Measurements from ENCODE around the gene FAM25G. TPM values are rescaled to one million over a fixed set of nuclear protein-coding genes. Genes with fewer than 3 reads are reported as not detected.
"Not testable (repeated sequence)": the region's sequence is repeated elsewhere in the genome, so short reads cannot be mapped to it uniquely, and the experiment has no call there.

The FAM25G gene
- total RNA-seq, 5 donors from 2014 or later (not counting 1 experiment from before 2014, with no cell fraction given), result not detected

- Mint-ChIP-seq H3K27me3 (peaks cover 4 to 14% of the 10 kb centered on the region in 2 donors), H3K4me3 (no peak overlapping the region), H3K36me3 (no peaks in the 10 kb centered on the region), H3K9me3 (no peaks in the 10 kb centered on the region), H3K4me1 (peaks cover 0 to 4% (median 0%) of the 10 kb centered on the region in 3 donors), H3K27ac (no peak overlapping the region)
- ChIA-PET POLR2A (no interaction called here), CTCF (no interaction called here)
- no peaks in the 10 kb centered on the region for H3K9me3 ChIP-seq
- H3K27ac ChIP-seq (ENCODE audit: low read length), result no peak overlapping the region
- peaks cover 0 to 27% of the 10 kb centered on the region in 2 experiments for H3K27me3 ChIP-seq (replicated peaks in 1 of 2; ENCODE audit: control insufficient read depth in 2 of 2, extremely low read depth in 1 of 2, insufficient read depth in 2 of 2, low read length in 1 of 2)
- H3K4me1 ChIP-seq (ENCODE audit: control insufficient read depth in 1 of 2, extremely low read depth in 1 of 2, insufficient read depth in 2 of 2, low read length in 2 of 2), result no peaks in the 10 kb centered on the region
- DNase-seq (no peak), ATAC-seq (replicated peaks in 1 of 4) (no peak)
- H3K4me3 ChIP-seq (ENCODE audit: control insufficient read depth in 1 of 2, extremely low read depth in 1 of 2, low read length in 1 of 2), result no peak overlapping the region
- no CpG with 5 or more reads among the region's 1 CpG for WGBS (ENCODE audit: insufficient coverage)
- no peaks in the 10 kb centered on the region for H3K36me3 ChIP-seq (ENCODE audit: control insufficient read depth in 2 of 2, extremely low read depth in 1 of 2, insufficient read depth in 1 of 2, low read length in 1 of 2)
Observed at GRCh38 chr10:47457528-47457820, 34.0 kb downstream of the FAM25G start.

DNA sequence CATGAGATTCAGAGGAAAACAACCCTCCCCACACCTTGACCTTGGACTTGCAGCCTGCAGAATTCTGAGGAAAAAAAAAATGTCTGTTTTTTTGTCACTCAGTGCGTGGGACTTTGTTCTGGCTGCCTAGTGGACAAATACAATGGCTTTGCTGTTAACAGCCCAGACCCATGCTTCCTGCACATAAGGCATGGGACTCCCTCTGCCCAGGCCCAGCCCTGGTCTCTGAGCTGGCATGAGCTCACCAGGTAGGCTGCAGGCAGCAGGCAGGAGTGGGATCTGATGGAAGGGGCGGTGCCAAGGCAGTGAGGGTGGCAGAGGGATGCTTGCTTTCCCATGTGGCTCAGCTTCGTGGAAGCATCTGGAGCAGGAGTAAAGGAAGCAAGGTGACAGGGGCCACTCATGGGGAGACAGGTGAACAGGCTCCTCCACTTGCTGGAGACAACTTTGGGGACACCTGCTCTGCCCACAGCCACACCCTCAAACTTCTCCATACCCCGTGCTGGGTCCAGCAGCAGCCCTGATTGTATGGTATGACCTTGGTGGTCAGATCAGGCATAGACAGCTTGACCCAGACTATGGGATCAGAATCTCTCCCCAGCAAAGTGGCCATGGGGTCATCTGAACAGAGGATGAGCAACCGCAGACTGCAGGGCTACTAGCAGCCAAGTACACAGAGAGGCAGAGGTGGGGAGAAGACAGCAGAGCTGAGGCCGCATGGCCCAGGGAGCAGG lies 34.5 kb downstream of the FAM25G start:
- no peak overlapping the region for H3K27ac Mint-ChIP-seq
- H3K9me3 ChIP-seq, result no peaks in the 10 kb centered on the region
- no peak overlapping the region for H3K4me3 ChIP-seq (ENCODE audit: control insufficient read depth in 1 of 2, extremely low read depth in 1 of 2, low read length in 1 of 2)
- no peaks in the 10 kb centered on the region for H3K36me3 Mint-ChIP-seq
- no peak for ATAC-seq (replicated peaks in 1 of 4)
- WGBS (ENCODE audit: insufficient coverage), result 84% methylated on average over 5 of the region's 6 CpGs
- no peak overlapping the region for H3K4me3 Mint-ChIP-seq
- no peaks in the 10 kb centered on the region for H3K36me3 ChIP-seq (ENCODE audit: control insufficient read depth in 2 of 2, extremely low read depth in 1 of 2, insufficient read depth in 1 of 2, low read length in 1 of 2)
- H3K27ac ChIP-seq (ENCODE audit: low read length), result no peak overlapping the region
- peaks cover 0 to 4% (median 0%) of the 10 kb centered on the region in 3 donors for H3K4me1 Mint-ChIP-seq
- H3K4me1 ChIP-seq (ENCODE audit: control insufficient read depth in 1 of 2, extremely low read depth in 1 of 2, insufficient read depth in 2 of 2, low read length in 2 of 2), result no peaks in the 10 kb centered on the region
- H3K9me3 Mint-ChIP-seq, result no peaks in the 10 kb centered on the region
- ChIA-PET CTCF (no interaction called here), POLR2A (no interaction called here)
- peaks cover 4 to 14% of the 10 kb centered on the region in 2 donors for H3K27me3 Mint-ChIP-seq
- peaks cover 0 to 32% of the 10 kb centered on the region in 2 experiments for H3K27me3 ChIP-seq (replicated peaks in 1 of 2; ENCODE audit: control insufficient read depth in 2 of 2, extremely low read depth in 1 of 2, insufficient read depth in 2 of 2, low read length in 1 of 2)
- DNase-seq, result no peak

- no peaks in the 10 kb centered on the region for H3K9me3 ChIP-seq
- Mint-ChIP-seq H3K36me3 (no peaks in the 10 kb centered on the region), H3K4me3 (no peak overlapping the region), H3K9me3 (no peaks in the 10 kb centered on the region), H3K27ac (no peak overlapping the region), H3K4me1 (peaks cover 0 to 4% (median 0%) of the 10 kb centered on the region in 3 donors), H3K27me3 (peaks cover 4 to 14% of the 10 kb centered on the region in 2 donors)
- H3K27ac ChIP-seq (ENCODE audit: low read length), result no peak overlapping the region
- no peak overlapping the region for H3K4me3 ChIP-seq (ENCODE audit: control insufficient read depth in 1 of 2, extremely low read depth in 1 of 2, low read length in 1 of 2)
- POLR2A ChIA-PET, result no interaction called here
- no peak for ATAC-seq (replicated peaks in 1 of 4)
- peaks cover 0 to 35% of the 10 kb centered on the region in 2 experiments for H3K27me3 ChIP-seq (replicated peaks in 1 of 2; ENCODE audit: control insufficient read depth in 2 of 2, extremely low read depth in 1 of 2, insufficient read depth in 2 of 2, low read length in 1 of 2)
- WGBS (ENCODE audit: insufficient coverage), result 89% methylated on average over 6 of the region's 8 CpGs
- DNase-seq, result no peak
- CTCF ChIA-PET, result no interaction called here
- no peaks in the 10 kb centered on the region for H3K4me1 ChIP-seq (ENCODE audit: control insufficient read depth in 1 of 2, extremely low read depth in 1 of 2, insufficient read depth in 2 of 2, low read length in 2 of 2)
- no peaks in the 10 kb centered on the region for H3K36me3 ChIP-seq (ENCODE audit: control insufficient read depth in 2 of 2, extremely low read depth in 1 of 2, insufficient read depth in 1 of 2, low read length in 1 of 2)
Observed at GRCh38 chr10:47456079-47456785, 35.3 kb downstream of the FAM25G start.

GRCh38 chr10:47455350-47456078 lies 36.0 kb downstream of the FAM25G start:
- H3K9me3 ChIP-seq; H3K4me3 ChIP-seq (ENCODE audit: control insufficient read depth in 1 of 2, extremely low read depth in 1 of 2, low read length in 1 of 2); CTCF ChIA-PET; H3K4me1 ChIP-seq (ENCODE audit: control insufficient read depth in 1 of 2, extremely low read depth in 1 of 2, insufficient read depth in 2 of 2, low read length in 2 of 2); H3K27ac Mint-ChIP-seq; POLR2A ChIA-PET; H3K36me3 Mint-ChIP-seq; H3K4me1 Mint-ChIP-seq; DNase-seq; H3K9me3 Mint-ChIP-seq; ATAC-seq (replicated peaks in 1 of 4); H3K4me3 Mint-ChIP-seq; H3K27ac ChIP-seq (ENCODE audit: low read length); H3K36me3 ChIP-seq (ENCODE audit: control insufficient read depth in 2 of 2, extremely low read depth in 1 of 2, insufficient read depth in 1 of 2, low read length in 1 of 2): not testable (repeated sequence)
- WGBS (ENCODE audit: insufficient coverage), result 46% methylated on average over 6 of the region's 9 CpGs
- peaks cover 0 to 37% of the 10 kb centered on the region in 2 experiments for H3K27me3 ChIP-seq (replicated peaks in 1 of 2; ENCODE audit: control insufficient read depth in 2 of 2, extremely low read depth in 1 of 2, insufficient read depth in 2 of 2, low read length in 1 of 2)
- H3K27me3 Mint-ChIP-seq, result peaks cover 4 to 11% of the 10 kb centered on the region in 2 donors

- H3K27ac Mint-ChIP-seq, result no peak overlapping the region
- no peak overlapping the region for H3K4me3 Mint-ChIP-seq
- H3K27me3 ChIP-seq (replicated peaks in 1 of 2; ENCODE audit: control insufficient read depth in 2 of 2, extremely low read depth in 1 of 2, insufficient read depth in 2 of 2, low read length in 1 of 2), result peaks cover 0 to 42% of the 10 kb centered on the region in 2 experiments
- H3K36me3 ChIP-seq (ENCODE audit: control insufficient read depth in 2 of 2, extremely low read depth in 1 of 2, insufficient read depth in 1 of 2, low read length in 1 of 2), result no peaks in the 10 kb centered on the region
- no peaks in the 10 kb centered on the region for H3K36me3 Mint-ChIP-seq
- DNase-seq (no peak), ATAC-seq (replicated peaks in 1 of 4) (no peak)
- WGBS (ENCODE audit: insufficient coverage), result 61% methylated on average over 2 of the region's 3 CpGs
- H3K4me1 ChIP-seq (ENCODE audit: control insufficient read depth in 1 of 2, extremely low read depth in 1 of 2, insufficient read depth in 2 of 2, low read length in 2 of 2), result no peaks in the 10 kb centered on the region
- ChIA-PET POLR2A (no interaction called here), CTCF (no interaction called here)
- no peaks in the 10 kb centered on the region for H3K9me3 ChIP-seq
- H3K4me3 ChIP-seq (ENCODE audit: control insufficient read depth in 1 of 2, extremely low read depth in 1 of 2, low read length in 1 of 2), result no peak overlapping the region
- H3K27me3 Mint-ChIP-seq, result peaks cover 4 to 11% of the 10 kb centered on the region in 2 donors
- H3K27ac ChIP-seq (ENCODE audit: low read length), result no peak overlapping the region
- H3K4me1 Mint-ChIP-seq, result no peaks in the 10 kb centered on the region
- no peaks in the 10 kb centered on the region for H3K9me3 Mint-ChIP-seq
Observed at GRCh38 chr10:47454780-47455058, 36.8 kb downstream of the FAM25G start.

DNA sequence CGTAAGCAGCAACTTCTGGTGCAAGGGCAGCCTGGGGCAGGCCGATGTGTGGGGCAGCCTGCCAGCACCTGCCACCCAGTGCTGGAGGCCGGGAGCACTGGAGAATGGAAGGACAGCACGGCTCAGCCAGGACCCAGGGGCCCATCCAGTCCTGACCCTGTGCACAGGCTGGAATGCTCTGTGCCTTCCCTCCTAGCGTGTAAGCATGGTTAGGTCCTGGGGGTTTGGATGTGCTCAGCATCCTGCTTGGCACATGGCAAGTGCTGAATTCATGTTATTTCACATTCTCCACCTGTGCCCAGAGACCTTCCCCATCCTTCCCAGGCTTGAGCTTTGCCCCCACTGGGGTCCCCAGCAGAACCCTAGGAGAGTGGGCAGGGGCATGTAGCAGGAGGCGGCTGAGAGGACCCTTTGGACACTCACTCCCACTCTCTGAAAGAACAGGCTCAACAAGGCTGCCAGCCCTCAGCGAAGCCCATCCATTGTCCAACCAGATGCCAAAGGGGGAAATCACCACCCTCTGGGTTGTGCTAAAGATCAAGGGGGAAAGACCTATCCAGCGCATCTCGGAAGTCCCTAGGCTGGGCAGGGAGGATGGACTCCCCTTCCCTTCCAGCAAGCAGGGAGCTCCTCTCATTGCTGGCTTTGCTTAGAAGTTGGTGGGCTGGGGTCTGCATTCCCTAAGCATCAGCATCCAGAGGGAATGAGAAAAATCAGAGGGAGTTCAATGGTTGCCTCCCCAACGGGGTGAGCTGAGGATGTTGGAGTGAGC lies 37.3 kb downstream of the FAM25G start:
- Histone ChIP-seq H3K27ac (ENCODE audit: low read length) (no peak overlapping the region), H3K36me3 (ENCODE audit: control insufficient read depth in 2 of 2, extremely low read depth in 1 of 2, insufficient read depth in 1 of 2, low read length in 1 of 2) (no peaks in the 10 kb centered on the region), H3K9me3 (no peaks in the 10 kb centered on the region), H3K4me1 (ENCODE audit: control insufficient read depth in 1 of 2, extremely low read depth in 1 of 2, insufficient read depth in 2 of 2, low read length in 2 of 2) (peaks cover 0 to 5% of the 10 kb centered on the region in 2 experiments), H3K27me3 (replicated peaks in 1 of 2; ENCODE audit: control insufficient read depth in 2 of 2, extremely low read depth in 1 of 2, insufficient read depth in 2 of 2, low read length in 1 of 2) (peaks cover 0 to 44% of the 10 kb centered on the region in 2 experiments), H3K4me3 (ENCODE audit: control insufficient read depth in 1 of 2, extremely low read depth in 1 of 2, low read length in 1 of 2) (no peak overlapping the region)
- H3K9me3 Mint-ChIP-seq, result no peaks in the 10 kb centered on the region
- POLR2A ChIA-PET, result no interaction called here
- CTCF ChIA-PET, result no interaction called here
- peaks cover 4 to 9% of the 10 kb centered on the region in 2 donors for H3K27me3 Mint-ChIP-seq
- DNase-seq (no peak), ATAC-seq (replicated peaks in 1 of 4) (no peak)
- no peak overlapping the region for H3K4me3 Mint-ChIP-seq
- H3K27ac Mint-ChIP-seq, result no peak overlapping the region
- WGBS (ENCODE audit: insufficient coverage), result 80% methylated on average over 4 of the region's 10 CpGs
- peaks cover 0 to 2% (median under 1%) of the 10 kb centered on the region in 3 donors for H3K4me1 Mint-ChIP-seq
- H3K36me3 Mint-ChIP-seq, result no peaks in the 10 kb centered on the region

All from T-cell (primary cell).